GM04503 (cell line): ENCODE results near the gene GIMAP5.

ENCODE experiments used
- DNase-seq: peaks from one replicate; pipeline ENCODE4 v3.0.0-alpha.2; 2012; ENCODE audit warnings: low read depth

Gene GIMAP5

GRCh38 chr7:150735596-150736358 is 1.4 kb upstream of the GIMAP5 start:
- no peak for DNase-seq

- DNase-seq, result no peak
Measured at GRCh38 chr7:150736864-150737263, 354 bp upstream of the GIMAP5 start.

GRCh38 chr7:150738092-150738491 is 874 bp downstream of the GIMAP5 start:
- no peak for DNase-seq

- DNase-seq, result no peak
Measured at GRCh38 chr7:150738591-150739001, 1.4 kb downstream of the GIMAP5 start.

- no peak for DNase-seq
Measured at GRCh38 chr7:150739033-150739432, 1.8 kb downstream of the GIMAP5 start.

GRCh38 chr7:150740053-150740452 is 2.8 kb downstream of the GIMAP5 start:
- no peak for DNase-seq

GRCh38 chr7:150742286-150742968 is 5.2 kb downstream of the GIMAP5 start:
- no peak for DNase-seq

GRCh38 chr7:150744041-150744656 is 6.9 kb downstream of the GIMAP5 start:
- DNase-seq, result no peak

GRCh38 chr7:150745086-150745485 is 7.9 kb downstream of the GIMAP5 start:
- no peak for DNase-seq

GRCh38 chr7:150745876-150746275 is 8.7 kb downstream of the GIMAP5 start:
- no peak for DNase-seq

- DNase-seq, result no peak
Measured at GRCh38 chr7:150746921-150747320, 9.7 kb downstream of the GIMAP5 start.

- no peak for DNase-seq
Measured at GRCh38 chr7:150748376-150748775, 11.2 kb downstream of the GIMAP5 start.

GRCh38 chr7:150751702-150752101 is 14.5 kb downstream of the GIMAP5 start:
- DNase-seq, result no peak

- DNase-seq, result no peak
Measured at GRCh38 chr7:150753239-150753638, 16.0 kb downstream of the GIMAP5 start.

- no peak for DNase-seq
Measured at GRCh38 chr7:150753826-150754603, 16.8 kb downstream of the GIMAP5 start.

- no peak for DNase-seq
Measured at GRCh38 chr7:150754951-150755350, 17.7 kb downstream of the GIMAP5 start.

- no peak for DNase-seq
Measured at GRCh38 chr7:150755473-150756099, 18.4 kb downstream of the GIMAP5 start.

- DNase-seq, result no peak
Measured at GRCh38 chr7:150756166-150756565, 18.9 kb downstream of the GIMAP5 start.

- no peak for DNase-seq
Measured at GRCh38 chr7:150756858-150757257, 19.6 kb downstream of the GIMAP5 start.

- no peak for DNase-seq
Measured at GRCh38 chr7:150759479-150759878, 22.3 kb downstream of the GIMAP5 start.

GRCh38 chr7:150766334-150766709 is 29.1 kb downstream of the GIMAP5 start:
- no peak for DNase-seq

- no peak for DNase-seq
Measured at GRCh38 chr7:150769768-150770167, 32.5 kb downstream of the GIMAP5 start.
